WI38 (cell line): ENCODE data around the gene DLX3.

Source experiments
- H3K4me3 ChIP-seq: 2 replicates; pipeline ENCODE4 v1.5.1; 2011; ENCODE audit warnings: low read depth, mild to moderate bottlenecking, control low read depth, low read length
- TF ChIP-seq, protein P1 (sequence below): IDR thresholded peaks from 2 replicates; pipeline ENCODE4 v1.5.1; 2012; ENCODE audit warnings: low read depth, mild to moderate bottlenecking, control low read depth, low read length

Gene DLX3

DNA sequence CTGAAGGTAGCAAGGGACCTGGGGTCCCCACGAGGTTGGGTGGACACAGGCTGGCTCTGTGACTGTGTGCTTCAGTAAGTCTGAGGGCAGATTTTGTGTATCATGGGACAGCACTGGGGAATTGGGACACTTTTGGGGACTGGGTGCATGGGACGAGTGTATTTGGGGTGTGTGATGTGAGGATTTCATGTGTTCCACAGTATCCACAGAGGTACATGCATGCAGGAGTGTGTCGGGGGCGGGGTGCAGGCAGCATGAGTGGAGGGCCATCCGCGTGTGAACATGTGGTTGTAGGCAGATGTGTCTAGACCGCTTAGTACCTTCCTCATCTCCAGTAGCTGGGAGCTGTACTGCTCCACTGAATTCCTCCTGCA, 1.1 kb upstream of the DLX3 start:
- TF ChIP-seq, protein P1, sequence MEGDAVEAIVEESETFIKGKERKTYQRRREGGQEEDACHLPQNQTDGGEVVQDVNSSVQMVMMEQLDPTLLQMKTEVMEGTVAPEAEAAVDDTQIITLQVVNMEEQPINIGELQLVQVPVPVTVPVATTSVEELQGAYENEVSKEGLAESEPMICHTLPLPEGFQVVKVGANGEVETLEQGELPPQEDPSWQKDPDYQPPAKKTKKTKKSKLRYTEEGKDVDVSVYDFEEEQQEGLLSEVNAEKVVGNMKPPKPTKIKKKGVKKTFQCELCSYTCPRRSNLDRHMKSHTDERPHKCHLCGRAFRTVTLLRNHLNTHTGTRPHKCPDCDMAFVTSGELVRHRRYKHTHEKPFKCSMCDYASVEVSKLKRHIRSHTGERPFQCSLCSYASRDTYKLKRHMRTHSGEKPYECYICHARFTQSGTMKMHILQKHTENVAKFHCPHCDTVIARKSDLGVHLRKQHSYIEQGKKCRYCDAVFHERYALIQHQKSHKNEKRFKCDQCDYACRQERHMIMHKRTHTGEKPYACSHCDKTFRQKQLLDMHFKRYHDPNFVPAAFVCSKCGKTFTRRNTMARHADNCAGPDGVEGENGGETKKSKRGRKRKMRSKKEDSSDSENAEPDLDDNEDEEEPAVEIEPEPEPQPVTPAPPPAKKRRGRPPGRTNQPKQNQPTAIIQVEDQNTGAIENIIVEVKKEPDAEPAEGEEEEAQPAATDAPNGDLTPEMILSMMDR, result no peak
- H3K4me3 ChIP-seq, result no peak overlapping the region

DNA sequence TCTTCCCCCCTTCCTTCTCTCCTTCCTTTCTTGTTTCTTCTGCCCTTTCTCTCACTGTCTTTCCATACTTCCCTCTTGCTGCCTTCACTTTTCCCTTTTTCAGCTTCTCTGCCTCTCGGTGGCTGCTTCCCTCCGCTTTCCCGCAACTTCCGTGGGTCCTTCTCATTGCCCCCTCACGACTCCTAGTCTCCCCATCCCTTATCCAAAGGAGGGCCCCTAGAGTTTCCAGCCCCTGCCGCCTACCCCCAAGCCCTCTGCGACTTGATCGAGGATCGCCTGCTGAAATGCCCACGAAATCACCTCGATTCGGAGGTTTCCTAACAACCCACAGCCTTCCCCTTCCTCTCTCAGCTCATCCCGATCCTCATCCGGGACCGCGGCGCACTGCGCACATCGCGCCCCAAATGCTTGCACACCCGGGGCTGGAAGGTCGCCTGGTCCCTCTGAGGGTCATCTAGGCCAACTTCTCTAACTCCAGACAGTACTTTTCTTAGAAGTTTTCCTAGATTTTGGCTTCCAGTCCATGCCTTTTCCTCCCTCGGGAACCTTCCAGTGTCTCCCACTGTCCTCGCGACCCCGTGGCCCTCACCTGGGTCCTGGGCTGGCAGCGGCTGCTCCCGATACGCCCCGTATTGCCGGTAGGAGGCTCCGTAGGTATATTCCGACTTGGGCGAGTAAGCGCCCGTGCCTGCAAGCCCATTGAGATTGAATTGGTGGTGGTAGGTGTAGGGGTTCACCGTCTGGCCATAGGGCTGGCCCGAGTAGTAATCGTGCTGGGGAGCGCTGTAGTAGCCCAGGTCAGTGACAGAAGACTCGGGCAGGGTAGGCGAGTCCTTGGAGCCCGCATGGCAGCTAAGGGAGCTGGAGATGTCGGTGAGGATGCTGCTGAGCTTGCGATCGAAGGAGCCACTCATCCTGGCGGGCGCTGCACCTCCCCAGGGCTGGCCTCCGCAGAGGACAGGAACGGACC, 654 bp downstream of the DLX3 start:
- TF ChIP-seq, protein P1, result no peak
- peak overlapping the region; percentile 21; the same call in 1 of the 2 replicates for H3K4me3 ChIP-seq

DNA sequence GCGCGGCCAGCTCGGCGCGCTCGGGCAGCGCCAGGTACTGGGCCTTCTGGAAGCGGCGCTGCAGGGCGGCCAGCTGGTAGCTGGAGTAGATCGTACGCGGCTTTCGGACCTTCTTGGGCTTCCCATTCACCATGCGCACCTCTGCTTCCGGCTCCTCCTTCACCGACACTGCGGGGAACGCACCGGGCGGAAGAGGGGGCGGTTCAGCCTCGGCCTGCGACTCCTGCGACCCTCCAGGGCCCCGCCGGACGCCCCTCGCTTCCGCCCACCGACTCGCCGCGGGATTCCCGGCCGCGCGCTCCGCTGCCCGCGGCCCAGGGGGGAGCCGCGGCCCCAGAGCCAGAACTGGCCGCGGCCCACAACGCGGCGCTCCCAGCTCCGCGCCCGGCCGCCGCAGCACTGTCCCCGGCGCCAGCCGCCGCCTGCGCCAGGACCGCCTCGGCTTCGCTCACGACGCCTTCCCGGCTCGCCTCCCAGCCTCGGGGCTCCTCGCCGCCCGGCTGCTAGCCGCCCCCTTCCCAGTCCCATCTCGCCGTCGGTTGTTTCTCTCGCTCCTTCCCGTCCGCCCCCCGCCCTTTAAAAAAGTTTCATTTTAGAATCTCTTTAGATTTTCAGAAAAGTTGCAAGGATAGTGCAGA, 1.5 kb downstream of the DLX3 start:
- TF ChIP-seq, protein P1, result no peak

DNA sequence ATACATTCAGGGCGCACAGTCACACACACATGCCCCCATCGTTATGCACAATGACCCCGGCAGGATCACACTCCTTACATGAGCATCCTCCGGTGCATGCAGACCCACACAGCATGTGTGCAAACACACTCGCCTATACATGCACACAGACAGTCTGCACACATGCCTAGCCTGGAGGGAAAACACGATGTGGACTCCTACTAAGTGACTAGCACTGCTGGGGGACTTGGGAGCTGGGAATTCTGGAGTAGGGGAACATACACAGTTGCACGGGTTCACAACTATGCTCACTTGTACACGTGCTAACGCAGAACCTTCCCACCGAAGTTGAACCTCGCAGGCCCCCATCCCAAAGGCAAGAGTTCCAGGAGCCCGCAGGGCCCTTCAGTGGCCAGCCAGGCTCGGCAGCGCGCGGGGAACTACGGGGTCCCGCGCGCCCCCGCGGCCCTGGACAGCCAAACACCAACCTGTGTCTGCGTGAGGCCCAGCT, 2.0 kb downstream of the DLX3 start:
- H3K4me3 ChIP-seq, result no peak overlapping the region
- TF ChIP-seq, protein P1, result no peak

More for the DNA sequence above, 1.5 kb downstream of the DLX3 start:
- H3K4me3 ChIP-seq, result peak overlapping the region; percentile 21; the same call in 1 of the 2 replicates

DNA sequence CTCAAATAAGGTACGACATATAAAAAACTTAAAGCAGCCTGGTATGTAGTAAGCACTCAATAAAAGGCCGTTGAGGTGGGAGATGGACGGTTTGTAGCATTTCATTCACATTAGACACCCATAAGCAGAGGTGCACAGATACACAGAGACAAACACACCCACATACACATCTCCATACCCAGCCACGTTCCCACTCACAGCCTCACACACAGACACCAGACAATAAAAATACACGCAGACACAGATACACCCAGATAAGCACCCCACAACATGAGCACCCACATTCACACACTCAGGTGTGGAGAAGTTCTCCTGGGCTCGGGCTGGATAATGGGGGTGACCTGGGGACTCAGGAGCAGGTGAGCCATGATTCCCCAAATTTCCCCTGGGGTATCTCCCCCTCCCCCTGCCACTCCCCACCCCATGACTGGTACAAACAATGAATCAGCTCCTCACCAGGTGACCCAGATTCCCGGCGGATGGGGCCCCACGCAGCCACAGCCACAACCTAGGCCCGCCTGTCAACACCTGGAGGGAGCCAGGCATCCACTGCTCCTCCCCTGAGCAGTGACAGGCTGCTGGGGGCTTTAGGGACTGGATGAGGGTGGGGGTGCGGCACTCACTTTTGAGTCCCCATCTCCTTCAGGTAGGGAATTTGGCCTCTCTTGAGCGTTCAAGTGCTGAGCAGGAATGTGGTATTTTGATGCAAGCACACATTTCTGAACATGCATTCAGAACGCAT, 2.7 kb downstream of the DLX3 start:
- no peak overlapping the region for H3K4me3 ChIP-seq
- TF ChIP-seq, protein P1, result no peak

DNA sequence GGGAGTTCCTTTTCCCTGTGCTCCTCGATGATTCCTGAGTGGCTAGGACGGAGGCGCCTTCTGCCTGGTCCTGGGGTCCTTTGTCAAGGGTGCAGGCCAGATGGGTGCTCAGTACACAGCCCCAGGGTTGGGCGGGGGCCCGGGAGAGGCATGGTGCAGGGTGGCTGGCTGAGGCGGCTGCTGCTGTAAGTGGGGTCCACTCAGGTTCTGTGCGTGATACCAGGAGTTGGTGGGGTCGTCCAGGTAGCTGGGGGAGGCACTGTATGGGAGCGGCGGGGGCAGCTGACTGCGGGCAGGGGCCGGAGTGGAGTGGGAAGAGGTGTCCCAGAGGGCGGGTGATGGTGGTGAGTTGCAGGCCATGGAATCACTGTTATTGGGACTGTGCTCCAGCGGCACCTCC, 3.6 kb downstream of the DLX3 start:
- H3K4me3 ChIP-seq, result no peak overlapping the region
- TF ChIP-seq, protein P1, result no peak
